Occipital lobe (tissue), 2 donors: ENCODE data around the gene ANK2. TPM values are rescaled to one million over a fixed set of nuclear protein-coding genes. Genes with fewer than 3 reads are reported as not detected.

ENCODE experiments used
- DNase-seq: peaks from one replicate; lab custom pipeline; 2025; lab: John Stamatoyannopoulos, UW
- total RNA-seq: library from RNA; depleted of rRNA; stranded (reverse); fragments of >200 nt; gene quantifications from one replicate; pipeline ENCODE4 v1.2.3, GENCODE V29; 2014

The ANK2 gene
- total RNA-seq, 1 donor from 2014 or later, result 648 TPM

DNA sequence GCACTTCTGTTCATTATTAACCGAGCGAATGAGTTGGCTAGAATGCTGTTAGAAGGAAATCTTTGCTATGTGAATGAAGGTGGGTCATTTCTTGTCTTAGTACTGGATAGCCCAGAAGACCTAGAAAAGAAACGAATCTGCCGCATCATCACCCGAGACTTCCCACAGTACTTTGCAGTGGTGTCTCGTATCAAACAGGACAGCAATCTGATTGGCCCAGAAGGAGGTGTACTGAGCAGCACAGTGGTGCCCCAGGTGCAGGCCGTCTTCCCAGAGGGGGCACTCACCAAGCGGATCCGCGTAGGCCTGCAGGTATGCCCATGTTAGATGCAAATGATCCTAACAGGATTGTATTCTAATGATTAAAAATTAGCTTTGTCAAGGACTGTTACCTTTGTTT, 286.3 kb downstream of the ANK2 start:
- DNase-seq, result no peak

DNA sequence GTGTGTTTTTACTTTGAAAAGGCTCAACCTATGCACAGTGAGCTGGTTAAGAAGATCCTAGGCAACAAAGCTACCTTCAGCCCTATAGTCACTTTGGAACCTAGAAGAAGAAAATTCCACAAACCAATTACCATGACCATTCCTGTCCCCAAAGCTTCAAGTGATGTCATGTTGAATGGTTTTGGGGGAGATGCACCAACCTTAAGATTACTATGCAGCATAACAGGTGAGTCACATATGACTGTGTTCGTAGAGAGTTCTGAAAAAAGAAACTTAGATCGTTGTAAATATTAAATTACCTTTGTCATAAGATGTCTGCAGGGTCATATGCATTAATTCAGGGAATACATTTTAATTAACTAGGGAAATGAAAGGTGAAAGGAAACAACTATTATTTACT, 287.1 kb downstream of the ANK2 start:
- DNase-seq, result no peak

GRCh38 chr4:113339430-113339813, 290.0 kb downstream of the ANK2 start:
- no peak for DNase-seq

DNA sequence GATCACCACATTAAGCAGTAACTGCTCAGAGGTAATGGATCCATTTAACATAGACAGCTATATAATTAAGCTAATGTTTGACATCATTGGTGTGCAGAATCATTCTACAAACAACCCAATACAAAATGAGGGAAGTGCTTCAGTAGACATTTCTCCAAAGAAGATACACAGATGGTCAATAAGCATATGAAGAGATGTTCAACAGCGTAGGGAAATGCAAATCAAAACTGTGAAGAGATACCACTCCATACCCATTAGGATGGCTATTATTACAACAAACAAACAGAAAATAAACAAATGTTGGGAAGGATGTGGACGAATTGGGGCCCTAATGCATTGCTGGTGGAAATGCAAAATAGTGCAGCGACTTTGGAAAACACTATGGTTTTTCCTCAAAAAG, 294.6 kb downstream of the ANK2 start:
- no peak for DNase-seq

- no peak for DNase-seq
These were observed 297.8 kb downstream of the ANK2 start for GRCh38 chr4:113347245-113347644.

- no peak for DNase-seq
These were observed 300.0 kb downstream of the ANK2 start for GRCh38 chr4:113349430-113349829.

DNA sequence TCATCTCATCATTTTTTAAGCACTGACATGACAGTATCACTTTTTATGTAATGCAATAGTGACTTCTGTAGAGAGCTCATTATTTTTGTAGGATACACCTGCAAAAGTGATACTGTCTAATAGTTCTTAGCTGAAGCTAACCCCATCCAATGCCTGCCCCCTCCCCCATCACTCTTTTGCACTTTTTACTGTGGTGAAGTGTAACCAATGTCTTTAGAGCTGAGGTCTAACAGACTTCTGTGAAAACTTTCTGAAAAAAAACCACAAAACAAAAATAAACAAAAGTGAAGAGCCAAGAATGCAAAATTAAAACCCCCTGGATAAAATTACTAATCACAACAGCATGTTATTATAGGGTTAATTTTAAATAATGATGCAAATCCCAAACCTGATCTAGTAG, 301.1 kb downstream of the ANK2 start:
- DNase-seq, result no peak

GRCh38 chr4:113355550-113356371, 306.3 kb downstream of the ANK2 start:
- peak; percentile 10 for DNase-seq

DNA sequence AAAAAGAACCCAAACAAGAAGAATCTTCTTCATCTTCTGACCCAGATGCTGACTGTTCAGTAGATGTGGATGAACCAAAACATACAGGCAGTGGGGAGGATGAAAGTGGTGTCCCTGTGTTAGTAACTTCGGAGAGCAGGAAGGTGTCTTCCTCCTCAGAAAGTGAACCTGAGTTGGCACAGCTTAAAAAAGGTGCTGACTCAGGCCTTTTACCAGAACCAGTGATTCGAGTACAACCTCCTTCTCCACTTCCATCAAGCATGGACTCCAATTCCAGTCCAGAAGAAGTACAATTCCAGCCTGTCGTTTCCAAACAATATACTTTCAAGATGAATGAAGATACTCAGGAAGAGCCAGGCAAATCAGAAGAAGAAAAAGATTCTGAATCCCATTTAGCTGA, 307.0 kb downstream of the ANK2 start:
- DNase-seq, result no peak

DNA sequence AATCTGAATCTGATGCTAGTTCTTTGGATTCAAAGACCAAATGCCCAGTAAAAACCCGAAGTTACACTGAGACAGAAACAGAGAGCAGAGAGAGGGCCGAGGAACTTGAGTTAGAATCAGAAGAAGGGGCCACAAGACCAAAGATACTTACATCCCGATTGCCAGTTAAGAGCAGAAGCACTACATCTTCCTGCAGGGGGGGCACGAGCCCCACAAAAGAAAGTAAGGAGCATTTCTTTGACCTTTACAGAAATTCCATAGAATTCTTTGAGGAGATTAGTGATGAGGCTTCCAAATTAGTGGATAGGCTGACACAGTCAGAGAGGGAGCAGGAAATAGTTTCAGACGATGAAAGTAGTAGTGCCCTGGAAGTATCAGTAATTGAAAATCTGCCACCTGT, 309.3 kb downstream of the ANK2 start:
- no peak for DNase-seq

- no peak for DNase-seq
These were observed 315.9 kb downstream of the ANK2 start for GRCh38 chr4:113365377-113365776.

DNA sequence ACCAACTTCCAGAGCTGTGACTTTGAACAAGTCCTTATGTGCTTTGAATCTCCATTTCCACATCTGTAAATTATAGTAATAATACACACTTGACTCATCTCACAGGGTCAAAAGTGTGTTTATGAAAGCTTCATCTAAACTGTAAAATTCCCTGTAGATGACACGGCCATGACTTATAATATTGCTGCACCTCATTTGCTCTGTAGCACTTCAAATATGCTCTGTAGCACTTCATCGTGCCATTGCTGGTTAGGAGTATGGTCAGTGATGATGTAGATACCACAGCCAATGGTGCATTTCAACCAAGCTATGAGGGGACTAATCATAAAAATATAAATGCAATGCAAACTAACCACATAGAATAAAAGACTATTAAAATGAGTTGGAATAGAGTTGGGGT, 318.6 kb downstream of the ANK2 start:
- no peak for DNase-seq

GRCh38 chr4:113371111-113371510, 321.7 kb downstream of the ANK2 start:
- no peak for DNase-seq

DNA sequence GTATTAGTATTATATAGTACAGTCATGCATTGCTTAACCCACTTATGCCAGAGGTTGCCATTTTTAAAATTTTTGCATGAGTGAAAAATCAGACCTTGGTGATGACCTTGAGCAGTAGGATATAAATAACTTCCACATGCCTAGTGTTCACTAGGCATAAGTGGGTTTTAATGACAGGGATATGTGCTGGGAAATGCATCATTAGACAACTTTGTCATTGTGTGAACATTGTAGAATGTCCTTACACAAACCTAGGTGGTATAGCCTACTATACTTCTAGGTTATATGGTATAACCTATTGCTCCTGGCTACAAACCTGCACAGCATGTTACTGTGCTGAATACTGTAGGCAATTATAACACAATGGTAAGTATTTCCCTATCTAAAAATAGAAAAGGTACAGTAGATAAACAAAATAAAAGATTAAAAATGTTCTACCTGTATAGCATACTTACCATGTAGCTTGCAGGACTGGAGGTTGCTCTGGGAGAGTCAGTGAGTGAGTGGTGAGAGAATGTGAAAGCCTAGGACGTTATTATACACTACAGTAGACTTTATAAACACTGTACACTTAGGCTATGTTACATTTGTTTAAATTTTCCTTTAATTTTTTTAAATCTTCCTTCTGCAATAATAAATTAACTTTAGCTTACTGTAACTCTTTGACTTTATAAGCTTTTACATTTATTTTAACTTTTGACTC, 326.7 kb downstream of the ANK2 start:
- DNase-seq, result no peak

- DNase-seq, result no peak
These were observed 329.4 kb downstream of the ANK2 start for GRCh38 chr4:113378836-113379235.

DNA sequence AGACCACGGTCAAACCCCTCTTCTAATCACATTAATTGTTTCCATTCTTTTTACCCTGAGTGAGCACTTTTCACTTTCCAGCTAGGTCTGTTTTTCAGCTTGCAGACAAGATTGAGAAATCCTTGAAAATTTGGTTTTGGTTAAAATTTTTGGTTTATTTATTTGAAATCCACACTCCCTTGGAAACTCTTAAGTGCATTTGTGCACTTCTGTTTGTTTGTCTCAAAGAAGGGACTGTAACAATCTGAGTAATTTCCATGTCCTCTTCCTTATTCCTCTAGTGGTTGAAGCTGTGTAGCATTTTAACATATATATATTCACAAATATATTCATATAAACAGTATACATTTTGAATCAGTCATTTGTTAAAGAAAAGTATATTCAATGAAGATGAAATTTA, 333.3 kb downstream of the ANK2 start:
- no peak for DNase-seq

DNA sequence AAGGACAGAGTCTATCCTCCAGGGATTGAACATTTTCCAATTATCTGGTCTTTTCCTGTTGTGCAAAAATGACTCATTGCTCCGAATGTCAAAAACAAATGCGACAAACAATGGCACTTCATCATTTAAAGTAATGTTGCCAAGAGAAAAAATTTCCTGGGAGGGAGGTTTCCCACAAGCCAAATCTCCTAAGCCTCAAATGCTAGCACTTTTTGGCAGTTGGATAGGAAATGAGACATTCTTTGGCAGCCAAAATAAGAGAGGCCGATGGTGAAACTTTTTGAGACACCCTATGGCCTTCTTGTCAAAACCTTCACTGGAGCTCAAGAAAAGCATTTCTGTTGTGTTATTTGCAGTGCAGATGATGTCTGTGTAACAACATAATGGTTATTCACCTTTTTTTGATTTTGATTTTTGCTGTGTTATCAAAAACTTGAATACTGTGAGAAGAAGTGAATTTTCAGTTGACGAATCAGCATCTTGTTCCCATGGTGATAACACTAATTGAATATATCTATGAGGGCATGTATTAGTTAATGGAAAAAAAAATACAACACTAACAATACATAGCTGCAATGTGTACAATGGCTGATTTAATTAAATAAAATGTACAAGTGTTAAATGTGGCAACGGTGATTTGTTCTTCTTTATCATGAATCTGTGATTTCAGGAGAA, 333.8 kb downstream of the ANK2 start:
- DNase-seq, result no peak

GRCh38 chr4:113384600-113384999, 335.1 kb downstream of the ANK2 start:
- no peak for DNase-seq

GRCh38 chr4:113385281-113385899, 335.9 kb downstream of the ANK2 start:
- DNase-seq, result no peak

DNA sequence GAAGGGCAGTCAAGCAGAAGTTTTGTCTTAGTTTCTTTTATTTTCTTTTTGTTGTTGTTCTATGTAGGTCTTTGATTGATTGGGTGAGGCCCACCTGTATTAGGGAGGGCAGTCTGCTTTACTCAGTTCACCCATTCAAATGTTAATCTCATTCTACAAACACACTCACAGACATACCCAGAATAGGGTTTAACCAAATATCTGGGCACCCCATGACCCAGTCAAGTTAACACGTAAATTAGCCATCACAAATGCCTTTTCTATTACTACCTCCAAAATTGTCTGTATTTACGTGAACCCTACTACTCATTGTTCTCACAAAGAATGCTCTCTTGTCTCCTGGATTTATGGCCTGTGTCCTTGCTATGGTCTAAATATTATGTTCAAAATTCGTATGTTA, 339.7 kb downstream of the ANK2 start:
- DNase-seq, result no peak

- no peak for DNase-seq
These were observed 341.4 kb downstream of the ANK2 start for GRCh38 chr4:113390850-113391249.

DNA sequence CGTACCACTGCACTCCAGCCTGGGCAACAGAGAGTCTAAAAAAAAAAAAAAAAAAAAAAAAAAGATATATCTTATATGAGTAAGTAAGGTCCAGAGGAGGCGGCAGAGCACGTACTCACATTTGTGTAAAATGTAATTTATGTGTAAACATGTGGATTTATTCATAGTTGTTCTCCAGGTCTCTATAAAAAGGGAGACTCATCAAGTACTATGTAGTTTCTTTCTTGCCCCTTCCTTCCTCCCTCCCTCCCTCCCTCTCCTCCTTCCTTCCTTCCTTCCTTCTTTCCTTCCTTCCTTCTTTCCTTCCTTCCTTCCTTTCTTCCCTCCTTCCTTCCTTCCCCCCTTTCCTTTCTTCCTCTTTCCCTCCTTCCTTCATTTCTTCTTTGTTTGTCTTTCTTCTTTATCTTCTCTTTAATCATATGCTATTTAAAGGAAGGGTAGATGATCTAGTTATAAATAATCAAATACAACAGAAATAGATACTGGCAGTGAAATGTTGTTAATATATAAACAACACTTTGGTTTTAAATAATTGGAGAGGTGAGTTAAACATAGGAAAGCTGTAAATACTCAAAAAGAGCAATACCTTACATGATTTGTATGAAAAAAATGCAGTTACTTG, 344.8 kb downstream of the ANK2 start:
- no peak for DNase-seq
